HG03097 (cell line): ENCODE results near the gene MRPL38.
"Not testable (repeated sequence)": the region's sequence is repeated elsewhere in the genome, so short reads cannot be mapped to it uniquely, and the experiment has no call there.

Experiments
- ATAC-seq: cut with Tn5 transposase; IDR thresholded peaks from one replicate; pipeline ENCODE4 v1.9.1; 2021; ENCODE audit not compliant: unreplicated experiment, low FRiP score

Gene MRPL38

GRCh38 chr17:75877752-75878173 lies 26.9 kb downstream of the MRPL38 start:
- ATAC-seq: no peak

- no peak for ATAC-seq
Observed at GRCh38 chr17:75876938-75877751, 27.5 kb downstream of the MRPL38 start.

- no peak for ATAC-seq
Observed at GRCh38 chr17:75876190-75876937, 28.3 kb downstream of the MRPL38 start.

GRCh38 chr17:75875940-75876189 lies 28.8 kb downstream of the MRPL38 start:
- no peak for ATAC-seq

- ATAC-seq: no peak
Observed at GRCh38 chr17:75875182-75875939, 29.3 kb downstream of the MRPL38 start.

GRCh38 chr17:75874323-75875181 lies 30.1 kb downstream of the MRPL38 start:
- no peak for ATAC-seq

GRCh38 chr17:75873587-75874322 lies 30.9 kb downstream of the MRPL38 start:
- no peak for ATAC-seq

GRCh38 chr17:75872434-75873351 lies 32.0 kb downstream of the MRPL38 start:
- ATAC-seq: no peak

GRCh38 chr17:75870228-75870627 lies 34.5 kb downstream of the MRPL38 start:
- not testable (repeated sequence) for ATAC-seq

- no peak for ATAC-seq
Observed at GRCh38 chr17:75869282-75870141, 35.2 kb downstream of the MRPL38 start.

GRCh38 chr17:75868730-75869281 lies 35.9 kb downstream of the MRPL38 start:
- ATAC-seq: not testable (repeated sequence)

GRCh38 chr17:75865404-75866188 lies 39.1 kb downstream of the MRPL38 start:
- ATAC-seq: not testable (repeated sequence)

- not testable (repeated sequence) for ATAC-seq
Observed at GRCh38 chr17:75864887-75865286, 39.8 kb downstream of the MRPL38 start.

- peak; percentile 82 for ATAC-seq
Observed at GRCh38 chr17:75864448-75864871, 40.2 kb downstream of the MRPL38 start.

- no peak for ATAC-seq
Observed at GRCh38 chr17:75861927-75862317, 42.8 kb downstream of the MRPL38 start.

GRCh38 chr17:75859358-75859757 lies 45.3 kb downstream of the MRPL38 start:
- not testable (repeated sequence) for ATAC-seq
